Activated T-cell treated with anti-CD3 and anti-CD28 coated beads, Interleukin-2, amount 50 U/mL, for 48 hours (primary cell): ENCODE results near the gene CRNKL1.

Experiments used
- DNase-seq, 2 experiments: peaks; one replicate each; pipeline ENCODE4 v3.0.0-alpha.2; 2020

Gene CRNKL1

DNA sequence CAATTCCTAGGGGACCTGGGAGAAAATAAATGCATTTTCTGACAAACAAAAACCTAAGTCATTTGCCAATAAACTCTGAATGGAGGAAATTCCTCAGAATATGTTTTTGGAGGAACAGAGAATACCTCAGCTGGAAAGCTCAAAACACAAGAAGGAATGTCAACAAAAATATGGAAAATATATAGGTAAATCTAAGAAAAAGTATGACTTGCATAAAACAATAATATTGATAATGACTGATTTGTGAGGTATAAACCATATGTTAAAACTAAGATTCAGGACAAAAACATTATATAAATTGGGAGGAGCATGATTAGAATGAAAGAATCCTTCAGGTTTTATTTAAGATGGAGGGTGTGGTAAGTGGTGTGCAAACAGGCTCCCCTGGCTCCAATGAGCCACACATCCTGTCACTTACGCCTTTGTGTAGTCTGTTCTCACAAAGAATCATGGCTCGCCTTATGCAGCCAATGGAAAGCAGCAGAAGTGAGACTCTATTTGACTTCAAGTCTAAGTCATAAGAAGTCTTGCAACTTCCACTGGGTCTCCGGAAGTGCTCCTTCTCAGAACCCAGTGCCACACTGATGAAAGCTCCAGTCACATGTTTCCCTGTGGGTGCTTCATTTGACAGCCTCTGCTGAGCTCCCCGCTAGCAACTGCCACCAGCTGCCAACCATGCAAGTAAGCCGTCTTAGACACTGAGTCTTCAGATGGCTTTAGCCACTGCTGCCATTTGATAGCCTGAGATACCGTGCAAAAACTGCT is 8.2 kb upstream of the CRNKL1 start:
- DNase-seq: no peak

DNA sequence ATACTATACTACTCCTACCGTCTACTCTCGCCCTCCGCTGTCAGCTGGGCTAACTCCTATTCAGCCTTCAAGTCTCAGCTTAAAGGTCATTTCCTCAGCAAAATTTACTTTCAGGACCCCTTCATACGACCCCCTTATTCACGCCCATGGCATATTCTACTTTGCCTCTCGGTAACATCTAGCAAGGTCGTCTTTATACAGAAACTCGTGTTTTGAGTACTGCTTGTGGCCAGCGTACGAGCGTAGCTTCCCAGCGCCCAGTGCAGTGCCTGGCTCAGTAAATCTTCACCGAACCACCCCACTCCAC is 546 bp downstream of the CRNKL1 start:
- DNase-seq: no peak

DNA sequence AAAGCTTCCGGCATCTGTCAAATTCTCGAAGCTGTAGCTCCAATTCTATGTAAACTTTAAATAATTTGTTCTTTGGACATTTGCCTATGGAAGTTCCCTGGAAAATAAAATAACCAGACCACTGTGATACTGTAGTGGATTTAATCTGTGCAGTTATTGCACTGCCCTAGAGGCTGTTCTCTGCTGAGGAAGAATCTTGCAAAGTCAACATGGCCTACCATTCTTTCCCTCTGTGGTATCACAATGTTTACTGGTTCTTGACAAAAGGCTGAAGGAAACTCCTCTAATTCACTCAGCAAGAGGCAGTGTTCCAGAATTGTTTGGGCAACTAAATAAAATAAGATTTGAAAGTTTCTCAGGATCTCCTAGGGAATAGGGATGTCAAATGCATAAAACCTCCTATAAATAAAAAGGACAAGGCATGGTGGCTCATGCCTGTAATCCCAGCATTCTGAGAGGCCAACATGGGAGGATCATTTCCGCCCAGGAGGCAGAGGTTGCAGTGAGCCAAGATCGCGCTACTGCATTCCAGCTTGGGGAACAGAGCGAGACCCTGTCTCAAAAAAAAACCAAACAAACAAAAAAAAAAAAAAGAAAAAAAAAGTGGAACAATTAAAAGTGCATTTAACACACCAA is 12.4 kb downstream of the CRNKL1 start:
- DNase-seq: no peak

DNA sequence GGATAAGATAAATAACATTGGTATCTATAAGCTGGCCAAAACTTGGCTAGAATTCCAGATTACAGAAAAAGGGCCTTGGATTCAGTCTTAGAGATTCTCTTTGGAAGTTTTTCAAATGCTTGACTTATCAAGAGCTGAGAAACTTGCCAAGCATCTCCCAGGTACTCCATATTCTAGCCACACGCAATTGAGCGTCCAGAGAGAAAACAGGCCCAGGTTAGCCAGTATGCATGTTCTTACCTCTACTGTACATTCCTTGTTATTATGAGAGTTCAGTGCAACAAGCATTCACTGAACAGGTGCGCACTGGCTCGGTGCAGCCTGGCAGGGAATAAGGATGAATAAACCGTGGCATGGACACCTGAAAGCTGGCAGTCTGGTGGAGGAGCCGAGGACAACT is 13.7 kb downstream of the CRNKL1 start:
- no peak for DNase-seq

DNA sequence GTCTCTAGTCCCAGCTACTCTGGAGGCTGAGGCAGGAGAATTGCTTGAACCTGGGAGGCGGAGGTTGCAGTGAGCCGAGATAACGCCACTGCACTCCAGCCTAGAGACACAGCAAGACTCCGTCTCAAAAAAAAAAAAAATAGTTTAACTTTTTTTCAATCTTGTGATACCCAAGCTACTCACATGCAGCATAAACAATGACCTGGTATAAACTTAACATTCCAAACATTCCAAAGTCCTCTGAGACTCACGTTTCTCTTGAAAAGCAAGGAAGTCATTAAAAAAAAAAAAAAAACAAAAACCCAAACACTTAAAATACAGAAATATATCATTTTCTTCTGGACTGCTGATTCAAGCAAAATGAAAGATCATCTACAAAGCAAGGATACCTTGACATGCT is 14.3 kb downstream of the CRNKL1 start:
- no peak for DNase-seq

DNA sequence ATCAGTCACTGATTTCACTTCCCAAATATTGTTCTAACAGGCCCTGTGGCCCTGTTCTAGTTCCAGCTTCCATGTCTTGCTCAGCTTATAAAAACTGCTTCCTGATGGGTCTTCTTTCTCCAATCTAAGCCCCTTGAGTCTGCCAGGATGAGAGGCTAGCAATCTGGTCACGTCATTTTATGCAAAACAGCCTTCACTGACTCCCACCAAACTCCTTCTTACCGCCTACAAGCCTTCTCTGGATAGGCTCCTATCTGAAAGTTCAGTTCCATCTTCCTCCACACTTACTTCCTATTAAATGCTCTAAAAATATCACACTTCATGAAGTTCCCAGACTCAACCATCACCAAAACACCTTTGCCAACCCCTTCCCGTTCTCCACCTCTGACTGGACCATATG is 15.5 kb downstream of the CRNKL1 start:
- DNase-seq: no peak

DNA sequence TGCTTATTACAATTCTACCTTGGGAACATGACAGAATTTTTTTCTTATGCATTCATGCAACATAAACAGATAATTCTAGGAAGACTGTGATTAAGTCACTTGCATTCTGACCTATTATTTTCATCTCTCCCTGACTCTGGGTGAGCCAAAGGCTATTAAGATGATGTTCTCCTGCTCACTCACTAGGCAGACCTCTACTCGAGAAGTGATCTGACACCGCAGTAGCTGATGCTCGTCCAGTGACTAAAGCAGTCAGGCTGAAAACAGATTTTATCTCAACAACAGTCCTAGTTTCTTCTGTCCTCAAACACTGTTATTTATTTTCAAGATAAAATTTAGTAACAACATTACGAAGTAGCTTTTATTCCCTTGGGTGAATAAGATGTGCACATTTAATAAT is 17.8 kb downstream of the CRNKL1 start:
- no peak for DNase-seq

DNA sequence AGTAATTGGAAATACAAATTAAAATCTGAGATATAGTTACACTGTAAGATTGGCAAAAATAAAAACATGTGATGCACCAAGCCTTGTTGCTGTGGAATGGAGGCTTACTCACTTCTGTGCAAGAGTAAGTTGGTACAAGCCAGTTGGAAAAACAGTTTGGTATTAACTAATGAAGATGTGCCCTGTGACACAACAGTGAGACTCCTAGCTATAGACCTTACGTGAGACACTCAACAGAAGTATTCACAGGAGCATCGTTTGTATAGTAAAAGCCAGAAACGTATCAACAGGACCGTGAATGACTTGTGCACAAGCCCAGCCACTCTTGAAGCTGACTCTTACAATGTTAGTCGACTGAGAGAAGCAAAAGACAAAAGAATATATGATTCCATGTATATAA is 20.5 kb downstream of the CRNKL1 start:
- no peak for DNase-seq

DNA sequence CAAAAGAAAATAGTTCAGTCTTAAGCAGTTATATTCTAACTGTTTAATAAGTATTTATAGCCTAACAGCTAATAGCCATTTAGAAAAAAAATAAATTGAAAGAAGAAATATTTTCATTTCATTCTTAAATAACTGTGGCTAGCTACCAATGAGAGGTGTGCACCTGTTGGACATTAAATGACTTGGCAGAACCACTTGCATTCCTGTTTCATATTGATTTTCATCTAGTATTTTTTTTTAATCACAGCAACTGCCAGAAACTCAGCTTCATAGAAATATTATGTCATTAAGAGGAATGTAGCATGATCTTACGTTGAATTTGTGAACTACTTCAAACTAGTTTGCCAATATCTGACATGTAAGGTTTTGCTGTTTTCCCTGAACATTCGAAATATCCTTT is 25.0 kb downstream of the CRNKL1 start:
- DNase-seq: no peak

DNA sequence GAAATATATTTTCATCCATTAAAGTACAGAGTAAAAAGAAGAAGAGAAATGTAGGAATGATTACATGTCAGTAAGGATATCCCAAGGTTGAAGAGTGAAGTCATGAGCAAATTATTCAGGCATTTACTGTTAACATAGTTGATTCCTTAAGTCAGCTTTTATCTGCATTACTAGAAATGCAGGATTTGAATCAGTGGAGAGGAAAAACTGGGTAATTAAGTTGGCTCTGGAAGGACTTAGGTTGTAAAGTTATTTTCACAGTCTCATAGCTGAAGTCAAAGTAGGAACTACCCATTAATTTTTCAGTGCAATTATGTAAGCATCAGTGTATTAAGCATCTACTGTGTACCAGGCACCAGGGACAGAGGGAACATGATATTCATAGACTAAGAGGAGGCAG is 27.3 kb downstream of the CRNKL1 start:
- no peak for DNase-seq

DNA sequence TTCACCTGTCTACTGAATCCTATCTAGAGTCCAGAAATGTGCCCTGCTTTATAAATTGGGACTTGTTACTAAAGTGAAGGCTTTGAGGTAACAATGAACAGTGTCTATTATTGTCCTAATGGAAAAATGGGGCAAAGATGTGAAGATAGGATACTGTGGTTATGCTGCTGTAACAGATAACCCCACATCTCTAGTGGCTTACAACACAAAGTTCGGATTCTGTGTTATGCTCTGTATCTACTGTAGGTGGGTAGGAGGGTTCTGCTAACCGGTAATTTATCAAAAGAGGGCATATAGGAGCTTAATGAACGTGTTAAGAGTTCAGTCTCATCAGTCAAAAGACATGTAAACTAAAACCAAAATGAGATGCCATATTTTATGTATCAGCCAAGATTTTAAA is 28.9 kb downstream of the CRNKL1 start:
- no peak for DNase-seq

DNA sequence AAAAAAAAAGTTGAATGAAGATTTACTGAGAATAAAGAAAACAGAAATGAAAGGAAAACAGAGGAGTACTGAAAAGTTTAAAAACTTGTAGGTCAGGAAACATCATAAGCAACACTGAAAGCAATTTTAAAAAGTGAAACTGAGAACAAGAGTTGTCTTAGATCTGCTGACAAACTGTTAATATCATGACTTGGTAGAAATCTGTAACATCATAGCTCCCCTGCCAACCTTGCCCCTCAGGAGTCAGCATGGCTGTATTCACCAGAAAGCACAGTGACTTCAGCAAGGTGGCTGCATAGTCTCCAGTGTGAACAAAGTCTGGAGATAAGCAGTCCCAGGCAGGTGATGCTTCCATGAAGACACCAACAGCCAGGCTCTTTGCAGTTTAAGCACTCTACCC is 29.8 kb downstream of the CRNKL1 start:
- DNase-seq: no peak

DNA sequence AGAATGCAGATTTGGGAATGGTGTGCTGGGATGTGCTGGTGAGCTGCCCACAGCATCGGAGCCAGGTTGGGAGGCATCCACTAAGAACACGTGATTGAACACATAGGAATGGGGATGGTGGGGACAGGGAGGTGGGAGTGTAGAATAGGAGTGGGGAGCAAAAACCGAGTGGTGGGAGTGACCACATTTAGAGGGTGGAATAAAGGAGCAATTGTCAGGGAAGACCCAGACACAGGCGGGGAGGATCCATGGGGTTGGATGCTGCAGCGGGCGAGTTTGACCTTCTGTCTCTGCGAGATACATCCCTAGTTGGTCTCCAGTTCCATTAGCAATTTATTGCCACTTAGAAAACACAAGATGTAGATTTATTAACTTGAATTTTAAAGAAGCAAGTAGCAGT is 30.4 kb downstream of the CRNKL1 start:
- no peak for DNase-seq

DNA sequence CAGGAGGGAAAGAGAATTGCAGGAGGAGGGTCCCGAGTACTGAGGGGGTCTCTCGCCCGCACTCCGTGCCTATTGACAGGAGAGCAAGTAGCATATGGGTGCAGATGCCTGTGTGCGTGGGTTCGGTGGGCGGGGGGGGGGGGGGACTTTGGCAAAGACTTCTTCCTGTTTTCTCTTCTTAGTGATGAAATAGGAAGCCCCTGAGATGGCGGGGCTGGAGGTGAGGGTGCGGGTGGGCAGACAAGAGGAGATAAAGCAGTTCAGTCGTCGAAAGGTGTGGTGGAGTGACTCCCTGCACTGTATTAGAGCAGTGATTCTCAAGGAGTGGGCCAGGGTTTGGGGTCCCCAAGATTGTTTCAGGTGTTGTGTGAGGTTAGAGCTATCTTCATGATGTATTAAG is 31.4 kb downstream of the CRNKL1 start:
- DNase-seq: no peak

DNA sequence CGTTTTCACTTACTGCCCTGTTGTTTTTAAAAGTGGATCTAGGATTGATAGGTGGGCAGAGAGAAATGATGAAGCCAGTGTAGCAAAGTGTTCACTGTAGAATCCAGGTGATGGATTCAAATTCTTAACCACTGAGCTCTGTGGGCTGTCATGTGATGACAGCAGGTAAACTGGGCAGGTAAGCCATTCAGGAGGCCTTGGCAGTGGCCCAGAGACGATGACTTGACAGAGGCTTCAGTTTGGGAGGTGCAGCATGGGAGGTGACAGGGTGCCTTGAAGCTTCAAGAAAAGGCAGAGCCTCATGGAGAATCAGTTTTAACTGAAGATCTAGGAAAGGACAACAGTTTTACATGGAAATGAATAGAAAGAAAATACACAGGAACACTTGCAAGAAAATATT is 33.1 kb downstream of the CRNKL1 start:
- DNase-seq: no peak

DNA sequence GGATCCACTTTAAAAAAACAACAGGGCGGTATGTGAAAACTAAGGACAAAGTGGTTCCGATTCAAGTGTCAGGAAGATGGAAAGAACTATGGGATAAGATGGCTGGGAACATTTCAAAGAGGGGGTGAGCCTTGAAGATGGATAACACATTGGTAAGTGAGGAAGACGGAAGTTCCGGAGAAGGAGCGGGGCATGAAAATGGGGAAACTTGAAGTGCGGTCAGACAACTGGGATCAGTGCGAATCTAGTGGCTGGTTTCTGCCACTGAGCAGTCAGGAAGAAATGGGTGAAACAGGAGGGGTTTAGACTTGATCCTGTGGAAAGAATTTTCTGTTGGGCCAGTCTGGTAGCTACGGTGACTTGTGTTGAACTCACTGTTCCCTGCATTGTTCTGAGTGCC is 33.9 kb downstream of the CRNKL1 start:
- no peak for DNase-seq

DNA sequence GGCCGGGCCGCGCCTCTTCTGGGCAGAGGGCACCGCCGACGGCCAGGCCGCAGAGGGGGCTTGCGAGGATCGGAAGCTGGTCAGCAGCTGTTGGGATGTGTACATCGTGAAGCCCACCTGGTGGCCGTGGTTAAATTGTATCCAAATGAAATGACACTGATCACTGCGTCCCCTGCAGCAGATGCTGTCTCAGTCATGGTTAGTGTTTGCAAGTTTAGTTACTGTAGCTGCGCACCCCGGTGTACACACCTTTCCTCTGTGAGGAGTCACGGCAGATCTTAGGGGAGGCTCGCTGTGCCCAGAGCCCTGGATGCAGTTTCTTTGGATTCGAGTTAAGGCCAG is 34.5 kb downstream of the CRNKL1 start:
- peak in 1 of 2 experiments; percentile 35 for DNase-seq

DNA sequence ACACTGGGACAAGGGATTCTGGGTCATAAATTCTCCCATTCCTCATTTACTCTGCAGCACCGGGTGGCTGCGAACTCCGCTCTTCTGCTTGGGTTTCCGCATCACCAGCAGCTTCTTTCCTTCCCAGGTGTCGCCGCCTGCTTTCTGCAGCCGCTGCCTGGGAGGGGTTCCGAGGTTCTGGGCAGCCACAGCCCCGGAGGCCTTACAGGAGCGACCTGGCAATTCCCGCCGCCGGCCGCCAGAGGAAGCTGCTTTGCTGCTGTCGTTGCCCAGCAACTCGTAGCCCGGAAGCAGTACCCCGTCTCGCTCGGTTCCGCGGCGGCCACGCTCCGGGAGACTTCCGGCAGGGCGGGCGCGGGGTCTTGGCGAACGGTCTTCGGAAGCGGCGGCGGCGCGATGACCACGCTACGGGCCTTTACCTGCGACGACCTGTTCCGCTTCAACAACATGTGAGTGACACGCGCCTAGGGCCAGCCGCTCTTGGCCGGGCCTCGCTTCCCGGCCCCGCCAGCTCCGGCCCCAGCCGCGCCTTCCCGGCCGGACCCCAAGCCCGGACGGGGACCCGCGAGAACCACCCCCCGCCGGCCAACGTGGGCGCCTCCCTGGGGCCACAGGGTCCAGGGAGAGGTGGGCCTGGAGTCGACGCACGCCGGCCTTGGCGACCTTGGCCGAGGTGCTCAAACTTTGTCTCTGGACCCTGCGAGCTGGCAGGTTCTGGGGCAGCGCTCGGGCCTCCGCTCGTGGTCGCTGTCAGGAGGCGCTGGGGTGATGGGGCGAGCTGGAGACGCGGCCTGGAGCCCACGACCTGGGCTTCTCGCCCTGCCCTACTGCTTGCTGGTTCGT is 35.0 kb downstream of the CRNKL1 start, which contains the start of gene NAA20:
NAA20 (plus strand) TSS at position 362 of the 843 bp plus-strand sequence; CDS start at position 397, 35 bp downstream.
- DNase-seq: peak; percentile 91 to 94

DNA sequence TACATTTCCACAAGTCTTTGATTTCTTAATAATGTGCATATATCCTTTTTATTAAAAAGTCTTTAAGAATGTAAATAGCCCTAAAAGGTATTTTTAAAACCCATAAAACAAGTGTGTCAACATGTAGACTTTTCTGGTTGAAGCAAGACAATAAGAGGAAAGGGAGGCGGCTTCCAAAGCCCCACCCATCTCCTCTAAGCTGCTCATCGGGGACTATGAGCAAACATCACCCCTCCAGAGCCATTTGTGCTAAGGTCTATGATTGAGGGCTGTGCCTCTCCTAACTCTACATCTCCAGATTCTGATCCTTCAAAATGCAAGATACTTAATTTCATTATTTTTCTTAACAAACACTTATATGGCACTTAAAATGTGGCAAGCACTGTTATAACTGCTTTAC is 37.6 kb downstream of the CRNKL1 start:
- peak in 1 of 2 experiments; percentile 39 for DNase-seq

DNA sequence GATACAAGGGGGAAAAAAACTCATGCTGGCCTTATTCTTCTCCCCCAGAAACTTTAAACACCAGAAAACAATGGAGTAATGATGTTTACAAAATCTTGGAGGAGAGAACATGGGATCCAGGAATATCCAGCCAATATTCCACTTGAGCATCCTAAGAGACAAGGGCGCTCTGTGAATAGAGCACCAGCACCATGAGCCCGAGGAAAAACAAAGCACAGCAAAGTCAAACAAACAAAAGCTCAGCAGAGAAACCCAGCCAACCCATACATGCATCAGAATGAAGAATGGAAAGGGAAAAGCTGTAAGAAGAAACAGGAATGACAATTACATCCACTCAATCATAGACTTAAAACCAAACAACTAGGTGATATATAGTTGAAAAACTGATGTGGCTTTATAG is 39.7 kb downstream of the CRNKL1 start:
- no peak for DNase-seq

DNA sequence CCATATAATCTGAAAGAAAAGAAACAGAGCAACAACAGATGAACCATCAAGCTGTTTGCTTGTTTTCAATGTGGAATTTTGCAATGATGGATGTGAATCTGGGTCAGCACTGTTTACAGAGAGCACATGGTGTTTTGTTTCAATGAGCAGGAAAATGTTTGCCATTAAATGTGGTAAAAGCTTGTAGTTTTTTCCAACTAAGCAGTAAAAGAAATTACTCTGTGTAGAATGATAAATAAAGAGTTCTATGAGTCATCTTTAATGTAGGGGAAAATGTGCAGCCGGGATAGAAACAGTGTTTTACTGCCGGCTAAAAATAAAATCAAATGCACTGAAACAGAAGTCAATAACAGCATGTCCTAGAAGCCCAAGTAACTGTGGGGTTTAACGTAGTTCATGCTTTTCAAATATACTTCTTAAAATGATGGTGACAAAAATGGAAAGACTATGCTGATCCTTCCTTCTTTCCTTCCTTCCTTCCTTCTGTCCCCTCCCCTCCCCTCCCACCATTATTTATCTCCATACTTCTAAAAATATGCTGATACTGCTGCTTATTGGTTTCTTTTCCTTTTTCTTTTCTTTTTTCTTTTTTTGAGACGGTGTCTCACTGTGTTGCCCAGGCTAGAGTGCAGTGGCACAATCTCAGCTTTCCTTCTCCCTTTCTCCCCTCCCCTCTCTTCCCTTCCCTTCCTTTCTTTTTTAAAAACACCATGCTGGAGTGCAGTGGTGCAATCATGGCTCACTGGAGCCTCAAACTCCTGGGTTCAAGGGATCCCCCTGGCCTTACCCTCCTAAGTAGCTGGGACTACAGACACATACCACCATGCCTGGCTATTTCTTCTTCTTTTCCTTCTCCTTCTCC is 41.4 kb downstream of the CRNKL1 start:
- DNase-seq: no peak

DNA sequence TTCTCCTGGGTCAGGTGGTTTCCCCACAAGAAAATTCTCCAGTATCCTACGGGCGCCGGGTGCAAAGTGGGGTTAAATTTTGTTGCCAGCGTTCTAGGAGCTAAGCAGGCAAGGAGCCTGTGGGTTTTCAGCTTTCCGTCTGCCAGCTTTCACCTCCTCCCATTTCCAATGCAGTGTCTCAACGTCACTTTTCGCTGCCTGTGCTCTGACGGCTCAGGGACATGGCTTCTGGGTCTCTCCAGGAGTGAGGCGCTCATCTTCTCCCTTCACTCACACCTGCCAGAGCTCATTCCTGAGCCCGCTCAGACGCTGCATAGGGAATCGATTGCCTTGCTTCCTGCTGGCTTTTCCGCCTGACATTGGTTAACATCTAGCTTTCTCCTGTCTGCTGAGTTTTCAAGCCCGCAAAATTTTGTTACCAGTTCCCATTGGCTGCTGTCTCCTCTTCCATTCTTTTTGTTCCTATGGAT is 42.4 kb downstream of the CRNKL1 start:
- no peak for DNase-seq

DNA sequence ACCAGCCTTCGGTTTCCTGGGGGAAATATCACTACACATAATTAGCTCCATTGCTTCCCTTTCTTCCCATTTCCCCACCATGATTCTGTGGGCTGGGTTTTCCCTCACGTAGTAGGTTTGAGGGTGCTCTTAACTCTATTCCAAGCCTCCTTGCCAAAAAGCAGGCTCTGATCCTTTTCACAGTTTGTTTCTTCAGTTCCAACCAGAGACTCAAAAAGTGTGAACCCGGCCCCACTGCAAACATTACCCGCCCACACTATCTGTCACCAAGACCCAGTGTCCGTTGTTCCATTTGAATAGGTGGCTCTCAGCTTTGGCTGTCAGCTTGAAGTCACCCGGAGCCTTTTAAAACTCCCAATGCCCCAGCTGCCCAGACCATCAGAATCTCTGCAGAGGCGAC is 46.9 kb downstream of the CRNKL1 start:
- no peak for DNase-seq
